Measurements from ENCODE around the gene ACOX1.

Gene ACOX1

GRCh38 chr17:76008208-76008607 is 29.2 kb upstream of the ACOX1 start:
- no peak for DNase-seq

GRCh38 chr17:76007850-76008165 is 28.8 kb upstream of the ACOX1 start:
- no peak for DNase-seq

- DNase-seq, result no peak
These were observed 28.3 kb upstream of the ACOX1 start for GRCh38 chr17:76007131-76007849.

GRCh38 chr17:76005263-76006149 is 26.5 kb upstream of the ACOX1 start:
- peak; percentile 98 for DNase-seq

- DNase-seq, result no peak
These were observed 25.8 kb upstream of the ACOX1 start for GRCh38 chr17:76004750-76005262.

- no peak for DNase-seq
These were observed 24.9 kb upstream of the ACOX1 start for GRCh38 chr17:76003915-76004314.

GRCh38 chr17:76002100-76002499 is 23.1 kb upstream of the ACOX1 start:
- DNase-seq, result no peak

- no peak for DNase-seq
These were observed 22.0 kb upstream of the ACOX1 start, which contains the start of gene CDK3 for GRCh38 chr17:76000755-76001521. TSS of gene CDK3 (plus strand) at chr17:76000855. CDS start at chr17:76001426, 571 bp downstream.

GRCh38 chr17:76000016-76000754 is 21.2 kb upstream of the ACOX1 start:
- peak; percentile 91 for DNase-seq

GRCh38 chr17:75998327-75998795 is 19.4 kb upstream of the ACOX1 start:
- DNase-seq, result no peak

GRCh38 chr17:75996665-75997590 is 18.0 kb upstream of the ACOX1 start:
- no peak for DNase-seq

- no peak for DNase-seq
These were observed 16.5 kb upstream of the ACOX1 start for GRCh38 chr17:75995385-75995925.

GRCh38 chr17:75994802-75995370 is 15.9 kb upstream of the ACOX1 start:
- no peak for DNase-seq

GRCh38 chr17:75991396-75991795 is 12.4 kb upstream of the ACOX1 start:
- DNase-seq, result no peak

GRCh38 chr17:75987041-75987440 is 8.1 kb upstream of the ACOX1 start:
- DNase-seq, result no peak

- DNase-seq, result no peak
These were observed 7.0 kb upstream of the ACOX1 start for GRCh38 chr17:75985986-75986385.

GRCh38 chr17:75983501-75984181 is 4.7 kb upstream of the ACOX1 start:
- no peak for DNase-seq

- DNase-seq, result no peak
These were observed 2.2 kb upstream of the ACOX1 start for GRCh38 chr17:75981019-75981615.

Data from activated CD8-positive, alpha-beta memory T cell treated with anti-CD3 and anti-CD28 coated beads, Interleukin-2, amount 50 U/mL, for 48 hours (primary cell).